ENCODE measurements around the gene ARHGAP6.

DNA sequence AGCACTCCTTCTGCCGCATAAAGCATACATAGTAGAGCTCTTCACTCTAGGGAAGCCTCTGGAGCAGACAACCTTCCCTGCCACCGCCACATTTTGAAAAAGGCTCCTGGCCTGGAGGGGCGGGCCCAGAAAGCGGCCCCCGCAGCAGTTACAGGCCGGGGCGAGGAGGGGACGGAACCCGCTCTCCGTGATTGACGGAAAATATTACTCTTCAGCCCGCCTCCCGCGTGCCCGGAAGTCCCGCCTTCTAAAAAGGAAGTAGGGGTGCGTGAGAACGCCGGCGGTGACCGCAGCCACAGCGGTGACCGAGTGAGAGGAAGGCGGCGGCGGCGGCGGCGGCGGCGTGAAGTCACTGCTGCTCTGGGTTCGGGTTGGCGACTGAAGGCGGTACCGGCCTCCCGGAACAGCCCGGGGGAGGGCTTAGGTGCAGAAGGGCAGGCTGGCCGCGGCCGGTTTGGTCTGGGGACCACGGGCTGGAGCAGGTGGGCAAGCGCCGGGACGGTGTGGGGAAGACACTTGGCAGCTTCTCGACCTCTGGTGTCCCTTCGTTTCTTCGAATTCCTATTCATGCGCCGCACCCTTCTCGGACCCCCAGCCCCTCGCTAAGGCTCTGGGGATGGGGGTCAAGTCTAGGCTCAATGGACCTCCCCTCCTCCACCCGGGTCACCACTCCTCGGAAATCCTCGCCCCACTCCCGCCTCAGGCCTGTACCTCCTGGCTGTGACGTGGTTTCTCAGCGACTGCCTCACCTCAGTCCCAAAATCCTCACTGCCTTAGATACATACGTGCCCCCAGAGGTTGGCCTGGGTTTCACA, 554.5 kb downstream of the ARHGAP6 start, which contains the start of gene HCCS:
- TF ChIP-seq YY1 (IDR thresholded peaks at IDR 0.05; ENCODE audit: insufficient read depth, insufficient read length) (no peak), ZNF274 (IDR thresholded peaks at IDR 0.05; ENCODE audit: low read depth, low read length) (no peak)
